ENCODE measurements around the gene SYT1.
"Not testable (repeated sequence)": the region's sequence is repeated elsewhere in the genome, so short reads cannot be mapped to it uniquely, and the experiment has no call there.

The SYT1 gene

DNA sequence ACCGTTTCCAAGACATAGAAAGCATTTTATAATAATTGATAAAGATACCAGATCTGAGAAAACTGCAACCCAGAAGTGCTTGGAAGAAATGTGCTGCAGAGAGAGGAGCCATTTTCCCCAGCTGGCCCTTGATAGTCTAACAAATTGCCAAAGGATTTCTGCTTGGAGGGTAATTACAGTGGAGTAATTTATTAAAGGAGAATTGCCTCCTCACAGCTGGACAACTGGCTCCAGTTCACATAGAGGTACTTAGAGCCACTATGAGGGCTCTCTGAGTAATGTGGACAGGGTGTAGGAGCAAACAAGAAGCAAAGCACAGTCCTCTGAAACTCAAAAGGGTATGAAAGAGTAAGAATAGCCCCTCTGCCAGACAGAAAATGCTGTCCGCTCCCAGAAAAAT lies 335.6 kb downstream of the SYT1 start:
- no peak for DNase-seq (ENCODE audit: low read depth in 2 of 3, low spot score in 1 of 3)

DNA sequence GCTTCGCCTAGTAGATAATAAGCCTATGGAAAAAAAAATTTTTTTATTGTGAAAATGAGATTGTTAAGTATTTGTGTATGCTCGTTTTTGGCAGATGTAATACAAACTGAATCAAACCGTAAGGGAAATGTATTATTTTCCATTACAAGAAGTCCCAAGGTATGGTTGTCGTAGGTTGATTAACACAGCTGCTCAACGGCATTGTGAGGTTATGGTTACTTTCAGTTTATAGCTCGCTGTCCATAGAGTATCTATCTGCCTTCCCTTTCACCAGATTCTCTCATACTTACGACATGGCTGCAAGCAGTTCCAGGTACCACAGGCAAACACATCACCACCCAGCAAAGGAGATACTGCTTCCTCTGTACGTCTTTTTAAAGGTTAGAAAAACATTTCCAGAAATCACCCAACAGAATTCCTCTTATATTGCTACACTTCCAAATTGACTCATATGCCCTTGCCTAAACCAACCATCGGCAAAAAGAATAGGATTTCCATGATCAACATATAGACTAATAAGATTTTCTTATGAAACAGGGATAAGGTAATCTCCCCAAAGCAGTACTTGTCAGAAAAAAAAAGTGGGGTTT lies 338.6 kb downstream of the SYT1 start:
- no peak for DNase-seq (ENCODE audit: low read depth in 2 of 3, low spot score in 1 of 3)

DNA sequence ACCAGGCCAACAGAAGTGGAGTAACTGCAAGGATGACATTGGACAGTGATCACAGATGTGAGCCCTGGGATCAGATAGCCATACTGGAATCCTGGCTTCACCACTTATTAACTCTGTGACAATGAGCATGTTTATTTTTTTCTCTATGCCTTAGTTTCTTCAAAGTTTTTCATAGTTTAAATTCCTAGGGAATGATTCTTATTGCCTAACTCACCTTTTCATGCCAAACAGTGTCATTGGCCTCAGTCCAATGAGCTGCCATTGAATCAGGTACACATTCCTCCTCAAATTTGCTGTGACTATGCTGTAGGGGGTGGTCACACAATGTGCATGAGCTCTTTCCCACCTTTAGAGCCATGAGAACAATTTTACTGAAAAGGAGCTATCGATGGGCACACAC lies 342.3 kb downstream of the SYT1 start:
- DNase-seq (ENCODE audit: low read depth in 2 of 3, low spot score in 1 of 3): no peak

DNA sequence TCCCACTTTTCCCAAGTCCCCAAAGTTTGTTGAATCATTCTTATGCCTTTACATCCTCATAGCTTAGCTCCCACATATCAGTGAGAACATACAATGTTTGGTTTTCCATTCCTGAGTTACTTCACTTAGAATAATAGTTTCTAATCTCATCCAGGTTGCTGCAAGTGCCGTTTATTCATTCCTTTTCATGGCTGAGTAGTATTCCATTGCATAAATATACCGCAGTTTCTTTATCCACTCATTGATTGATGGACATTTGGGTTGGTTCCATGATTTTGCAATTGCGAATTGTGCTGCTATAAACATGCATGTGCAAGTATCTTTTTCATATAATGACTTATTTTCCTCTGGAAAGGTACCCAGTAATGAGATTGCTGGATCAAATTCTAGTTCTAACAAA lies 345.8 kb downstream of the SYT1 start:
- DNase-seq (ENCODE audit: low read depth in 2 of 3, low spot score in 1 of 3): not testable (repeated sequence)

DNA sequence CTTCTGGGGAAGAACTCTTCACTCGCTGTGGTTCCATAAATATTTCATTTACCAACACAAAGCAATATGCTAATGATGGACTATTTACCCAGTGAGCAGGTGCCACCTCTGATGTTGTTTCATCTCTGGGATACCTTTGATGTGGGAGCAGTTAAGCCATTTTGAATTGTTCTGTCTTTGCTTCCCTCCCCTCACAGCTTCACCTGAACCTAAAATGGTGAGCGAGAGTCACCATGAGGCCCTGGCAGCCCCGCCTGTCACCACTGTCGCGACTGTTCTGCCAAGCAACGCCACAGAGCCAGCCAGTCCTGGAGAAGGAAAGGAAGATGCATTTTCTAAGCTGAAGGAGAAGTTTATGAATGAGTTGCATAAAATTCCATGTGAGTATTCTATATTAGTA lies 352.7 kb downstream of the SYT1 start:
- no peak for DNase-seq (ENCODE audit: low read depth in 2 of 3, low spot score in 1 of 3)

DNA sequence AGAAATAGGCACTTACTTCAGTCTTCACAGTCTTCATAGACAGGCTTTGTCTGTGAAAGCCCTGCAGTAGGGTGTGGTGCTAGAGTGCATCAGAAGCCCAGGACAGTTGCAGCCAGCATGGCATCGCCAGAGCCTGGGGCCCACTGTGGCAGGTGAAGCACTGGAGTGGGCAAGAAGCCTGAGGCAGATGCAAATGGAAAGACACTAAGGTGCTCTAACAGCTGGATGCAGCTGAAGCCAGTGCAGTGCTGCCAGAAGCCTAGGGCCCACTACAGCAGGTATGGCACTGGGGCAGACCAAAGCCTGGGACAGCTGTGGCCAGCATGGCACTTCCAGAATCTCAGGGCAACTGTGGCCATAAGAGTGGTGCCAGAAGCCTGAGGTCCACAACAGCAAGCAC lies 358.6 kb downstream of the SYT1 start:
- DNase-seq (ENCODE audit: low read depth in 2 of 3, low spot score in 1 of 3): no peak

DNA sequence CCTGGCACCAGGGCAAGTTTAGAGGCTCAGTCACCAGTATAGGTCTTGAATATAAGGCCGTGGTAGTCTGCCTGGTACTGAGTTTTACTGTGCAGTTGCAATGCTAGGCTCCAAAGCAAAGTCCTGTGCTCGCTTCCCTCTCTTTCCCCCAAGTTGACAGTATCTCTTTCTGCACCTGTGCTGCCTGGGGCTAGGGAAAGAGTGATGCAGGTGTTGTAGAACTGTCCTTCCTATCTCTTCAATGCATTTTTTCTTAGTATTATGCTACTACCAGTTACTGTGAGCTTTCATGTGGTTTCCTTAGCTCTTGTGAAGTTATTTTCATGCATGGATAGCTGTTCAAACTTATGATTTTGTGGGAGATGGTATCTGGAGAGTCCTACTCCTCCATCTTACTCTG lies 359.2 kb downstream of the SYT1 start:
- no peak for DNase-seq (ENCODE audit: low read depth in 2 of 3, low spot score in 1 of 3)

DNA sequence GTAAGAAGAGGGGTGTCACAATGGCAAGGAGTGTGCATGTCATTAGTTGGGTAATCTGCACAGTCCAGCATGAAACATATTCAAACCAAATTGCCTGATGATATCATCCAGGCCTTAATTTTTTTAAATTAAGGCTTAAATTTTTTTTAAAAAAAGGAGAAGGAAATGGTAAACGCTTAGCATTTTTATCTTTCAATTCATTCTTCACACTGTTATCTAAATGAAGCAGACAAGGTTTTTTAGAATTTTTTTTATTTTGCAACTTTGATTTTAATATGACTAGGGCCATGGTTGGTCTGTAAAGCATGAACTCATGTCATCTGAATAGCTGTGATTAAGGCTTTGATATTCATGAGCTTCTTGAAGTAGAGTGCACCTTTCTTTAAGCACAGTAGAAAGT lies 362.5 kb downstream of the SYT1 start:
- no peak for DNase-seq (ENCODE audit: low read depth in 2 of 3, low spot score in 1 of 3)

DNA sequence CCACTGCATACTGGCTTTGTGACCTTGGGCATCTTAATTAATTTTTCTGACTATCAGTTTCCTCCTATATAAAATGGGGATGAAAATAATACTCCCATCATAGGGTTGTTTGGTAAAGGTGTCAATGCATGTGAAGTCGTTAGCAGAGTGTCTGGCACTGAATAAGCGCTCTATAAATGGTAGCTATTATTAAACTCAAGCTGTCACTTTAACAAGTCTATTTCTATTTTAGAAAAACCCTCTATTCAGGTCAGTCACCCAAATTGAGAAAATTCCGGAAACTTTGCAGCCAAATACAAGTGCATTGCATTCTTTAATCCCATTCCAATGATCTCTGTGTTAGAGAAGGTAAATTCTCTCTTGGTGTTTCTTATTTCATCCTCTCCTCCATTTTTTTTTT lies 363.1 kb downstream of the SYT1 start:
- DNase-seq (ENCODE audit: low read depth in 2 of 3, low spot score in 1 of 3): no peak

DNA sequence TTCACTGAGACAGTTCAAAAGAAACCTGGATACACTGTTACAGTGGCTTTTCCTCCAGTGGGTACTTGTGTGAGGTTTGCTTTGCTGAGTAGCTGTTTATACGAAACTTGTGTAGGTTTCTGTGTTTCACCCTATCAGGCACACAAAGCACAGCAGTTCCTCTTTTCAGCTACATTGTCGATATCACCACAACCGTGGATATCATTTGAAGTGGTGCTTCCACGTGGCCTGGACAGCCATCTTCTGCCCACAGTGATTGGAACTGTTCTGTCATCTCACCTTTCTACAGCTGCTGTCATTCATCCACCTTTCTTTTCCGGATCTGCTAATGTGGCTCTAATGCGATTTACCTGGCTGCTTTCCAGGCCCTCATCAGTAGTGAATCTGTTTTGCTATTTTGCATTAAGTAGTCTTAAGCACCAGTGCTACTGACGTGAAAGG lies 368.8 kb downstream of the SYT1 start:
- DNase-seq (ENCODE audit: low read depth in 2 of 3, low spot score in 1 of 3): no peak

DNA sequence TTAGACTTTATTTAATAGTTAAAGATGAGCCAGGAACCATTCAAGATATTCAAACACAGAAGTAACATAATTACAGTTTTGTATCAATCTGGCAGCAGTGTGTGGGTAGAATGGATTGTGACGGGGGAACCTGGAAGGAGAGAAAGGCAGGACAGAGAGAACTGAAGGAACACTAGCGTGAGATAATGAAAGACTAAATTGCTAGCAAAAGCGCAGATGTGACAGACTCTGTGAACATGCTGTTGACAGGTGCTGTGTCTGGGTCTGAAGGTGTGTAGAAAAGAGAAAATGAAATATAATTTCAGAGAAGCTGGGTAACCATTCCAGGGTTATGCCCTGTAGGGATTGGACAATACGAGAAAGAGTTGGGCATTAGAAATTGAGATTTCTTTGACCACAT lies 372.3 kb downstream of the SYT1 start:
- no peak for DNase-seq (ENCODE audit: low read depth in 2 of 3, low spot score in 1 of 3)

DNA sequence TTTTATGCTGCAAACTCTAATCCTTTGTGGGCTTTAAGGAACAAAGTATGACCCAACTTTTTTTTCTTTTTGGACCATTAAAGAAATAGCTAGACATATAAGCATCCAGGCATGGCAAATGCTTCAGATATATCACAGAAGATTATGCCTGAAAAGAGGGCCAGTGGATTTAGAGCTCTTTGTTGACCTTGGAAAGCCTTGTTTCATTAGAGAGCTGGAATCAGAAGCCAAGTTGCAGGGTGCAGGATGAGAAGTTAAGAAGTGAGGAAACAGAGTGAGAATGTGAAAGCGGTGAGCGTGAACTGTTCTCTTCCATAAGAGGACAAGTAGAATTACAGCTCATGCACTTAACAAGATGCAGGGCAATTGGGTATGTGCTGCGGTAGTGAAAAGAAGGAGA lies 373.7 kb downstream of the SYT1 start:
- no peak for DNase-seq (ENCODE audit: low read depth in 2 of 3, low spot score in 1 of 3)

DNA sequence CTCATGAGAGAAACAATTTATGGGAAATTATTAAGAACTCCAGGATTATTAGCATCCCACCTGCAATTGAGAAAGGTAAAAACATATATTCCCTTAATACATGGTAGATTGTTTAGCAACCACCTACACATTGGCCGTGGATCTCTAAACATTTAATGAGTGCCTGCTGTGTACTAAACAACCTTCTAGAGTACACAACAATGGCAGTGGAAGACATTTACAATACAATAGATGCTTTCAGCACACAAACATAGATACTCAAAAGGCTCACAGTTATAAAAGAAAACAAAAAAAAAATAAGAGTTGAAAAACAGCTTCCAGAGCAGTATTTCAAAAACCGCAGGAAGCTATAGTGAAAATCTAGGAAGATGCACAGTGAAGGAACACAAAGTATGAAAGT lies 382.9 kb downstream of the SYT1 start:
- DNase-seq (ENCODE audit: low read depth in 2 of 3, low spot score in 1 of 3): no peak

DNA sequence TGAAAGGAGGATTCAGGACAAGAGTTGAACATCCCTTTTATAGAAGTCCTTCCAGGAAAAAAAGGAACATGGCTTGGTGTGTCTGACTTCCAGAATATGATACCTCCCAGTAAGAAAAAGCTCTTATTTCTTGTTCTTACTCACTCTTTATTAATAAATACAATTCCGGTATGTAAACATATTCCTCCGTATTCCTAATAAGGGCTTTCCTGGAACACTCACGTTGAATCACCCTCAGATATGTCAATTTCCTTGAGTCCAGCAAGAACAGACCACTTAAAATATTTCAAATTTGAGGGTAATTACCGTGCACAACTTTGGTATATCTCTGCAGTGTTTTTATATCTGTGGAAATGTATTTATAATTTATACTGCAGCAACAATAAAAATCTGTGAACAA lies 385.6 kb downstream of the SYT1 start:
- DNase-seq (ENCODE audit: low read depth in 2 of 3, low spot score in 1 of 3): no peak

DNA sequence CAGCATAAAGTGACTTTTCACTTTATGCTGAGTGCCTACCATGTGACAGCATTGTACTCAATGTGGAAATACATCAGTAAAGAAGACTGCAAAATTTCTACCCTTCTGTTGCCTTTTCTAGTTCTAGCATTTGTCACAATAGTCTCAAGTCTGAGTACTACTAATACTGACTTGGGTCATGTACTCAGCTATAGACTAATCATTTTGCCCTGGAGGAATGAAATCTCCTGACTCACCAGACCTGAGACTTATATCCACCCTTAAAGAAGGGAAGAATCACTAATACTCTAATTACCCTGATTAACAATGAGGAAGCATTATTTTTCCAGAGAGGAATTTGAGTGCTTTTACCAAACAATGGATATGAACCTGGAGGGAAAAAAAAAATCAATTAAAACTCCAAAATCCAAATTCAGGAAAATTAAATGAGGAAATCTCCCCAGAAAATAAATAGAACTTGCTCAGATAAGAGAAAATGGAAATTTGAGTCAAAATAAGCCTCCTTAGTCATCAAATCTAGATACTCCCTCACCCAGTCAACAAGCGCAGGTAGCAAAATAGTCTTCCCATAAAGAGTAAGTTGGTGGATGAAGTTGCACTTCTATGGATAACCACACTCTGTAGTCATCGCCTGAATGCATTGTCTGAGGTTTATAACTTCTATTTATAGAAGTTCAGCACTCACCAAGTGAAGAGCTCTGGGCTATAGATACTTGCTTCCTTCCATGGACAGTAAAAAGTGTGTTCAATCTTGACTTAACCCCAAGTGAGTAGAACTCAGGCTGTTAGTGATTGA lies 386.6 kb downstream of the SYT1 start:
- DNase-seq (ENCODE audit: low read depth in 2 of 3, low spot score in 1 of 3): no peak

DNA sequence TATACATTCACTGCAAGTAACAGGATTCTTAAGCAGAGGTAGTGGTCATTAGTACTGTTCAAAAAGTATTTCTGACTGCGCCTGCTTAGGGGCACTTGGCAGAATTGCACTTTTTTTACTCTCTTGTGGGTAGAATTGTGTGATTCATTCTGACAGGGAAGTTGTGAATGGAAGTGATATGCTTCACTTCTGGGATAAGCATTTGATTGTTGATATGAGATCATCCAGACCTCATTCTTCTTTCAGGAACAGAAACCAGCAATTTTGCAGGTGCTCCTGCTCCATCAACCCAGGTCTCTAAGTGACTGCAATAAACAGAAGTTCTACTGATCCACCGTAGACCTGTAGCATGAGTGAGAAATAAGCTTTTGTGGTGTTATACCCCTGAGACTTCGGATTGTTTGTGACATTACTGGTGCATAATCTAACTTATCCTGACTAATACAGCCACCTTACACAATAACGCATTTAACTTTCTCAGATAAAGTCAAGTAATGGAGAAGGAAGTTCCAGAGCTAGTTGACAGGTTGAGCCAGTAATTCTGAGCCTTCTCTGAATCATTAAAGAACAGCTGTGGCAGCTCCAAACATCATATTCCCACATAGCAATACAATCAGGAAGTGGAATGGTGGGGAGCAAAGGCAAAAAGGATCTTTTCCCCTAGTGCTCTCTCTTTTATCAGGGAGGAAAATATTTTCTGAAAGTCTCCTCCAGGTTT lies 387.9 kb downstream of the SYT1 start:
- no peak for DNase-seq (ENCODE audit: low read depth in 2 of 3, low spot score in 1 of 3)

DNA sequence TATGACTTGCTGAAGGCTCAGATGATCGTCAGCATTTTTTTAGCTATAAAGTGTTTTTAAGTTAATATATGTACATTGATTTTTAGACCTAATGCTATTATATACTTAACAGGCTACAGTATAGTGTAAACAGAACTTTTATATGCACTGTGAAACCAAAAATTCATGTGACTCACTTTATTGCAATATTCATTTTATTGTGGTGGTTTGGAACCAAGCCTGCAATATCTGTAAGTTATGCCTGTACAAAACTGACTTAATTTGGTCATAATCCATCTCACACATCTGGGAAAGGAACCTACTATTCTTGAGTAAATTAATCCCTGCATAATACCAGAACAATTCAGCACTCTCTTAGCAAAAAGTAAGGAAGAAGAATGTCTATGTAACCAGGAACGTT lies 390.7 kb downstream of the SYT1 start:
- DNase-seq (ENCODE audit: low read depth in 2 of 3, low spot score in 1 of 3): no peak

DNA sequence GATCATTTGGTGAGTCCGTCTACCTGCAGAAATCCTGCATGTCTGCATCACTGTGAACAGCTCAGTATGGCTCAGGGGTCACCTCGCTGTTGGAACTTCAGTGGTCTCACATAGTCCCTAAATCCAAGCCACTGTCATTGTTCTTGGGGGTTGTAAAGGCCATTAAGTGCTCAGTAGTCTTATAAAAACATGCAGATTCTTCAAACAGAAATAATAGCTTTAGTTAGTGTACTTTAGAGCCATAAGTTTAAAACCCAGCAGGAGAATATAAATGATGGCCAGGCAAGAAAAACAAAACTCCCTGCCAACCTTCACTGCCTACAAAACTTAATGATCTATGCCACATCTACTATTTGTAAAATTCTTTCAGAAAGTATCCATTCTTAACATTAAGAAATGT lies 396.3 kb downstream of the SYT1 start:
- DNase-seq (ENCODE audit: low read depth in 2 of 3, low spot score in 1 of 3): no peak

DNA sequence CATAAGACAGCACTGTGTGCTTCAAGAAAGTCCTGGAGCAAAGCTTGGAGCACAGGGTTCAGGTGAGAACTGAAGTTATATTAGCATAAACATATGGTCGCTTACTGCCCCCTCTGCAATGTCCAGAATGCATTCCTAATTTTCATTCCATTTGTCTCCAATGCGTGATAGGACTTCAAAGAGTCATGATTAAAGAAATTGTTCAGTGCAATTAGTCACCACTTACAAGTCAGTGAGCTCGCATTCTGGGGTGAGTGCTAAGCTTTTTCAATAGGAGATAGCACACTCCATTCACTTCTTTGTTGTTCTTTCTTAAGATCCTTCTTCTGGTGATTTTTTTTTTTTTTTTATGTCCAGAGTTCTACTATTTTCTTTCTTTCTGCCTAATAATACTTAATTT lies 398.4 kb downstream of the SYT1 start:
- no peak for DNase-seq (ENCODE audit: low read depth in 2 of 3, low spot score in 1 of 3)

DNA sequence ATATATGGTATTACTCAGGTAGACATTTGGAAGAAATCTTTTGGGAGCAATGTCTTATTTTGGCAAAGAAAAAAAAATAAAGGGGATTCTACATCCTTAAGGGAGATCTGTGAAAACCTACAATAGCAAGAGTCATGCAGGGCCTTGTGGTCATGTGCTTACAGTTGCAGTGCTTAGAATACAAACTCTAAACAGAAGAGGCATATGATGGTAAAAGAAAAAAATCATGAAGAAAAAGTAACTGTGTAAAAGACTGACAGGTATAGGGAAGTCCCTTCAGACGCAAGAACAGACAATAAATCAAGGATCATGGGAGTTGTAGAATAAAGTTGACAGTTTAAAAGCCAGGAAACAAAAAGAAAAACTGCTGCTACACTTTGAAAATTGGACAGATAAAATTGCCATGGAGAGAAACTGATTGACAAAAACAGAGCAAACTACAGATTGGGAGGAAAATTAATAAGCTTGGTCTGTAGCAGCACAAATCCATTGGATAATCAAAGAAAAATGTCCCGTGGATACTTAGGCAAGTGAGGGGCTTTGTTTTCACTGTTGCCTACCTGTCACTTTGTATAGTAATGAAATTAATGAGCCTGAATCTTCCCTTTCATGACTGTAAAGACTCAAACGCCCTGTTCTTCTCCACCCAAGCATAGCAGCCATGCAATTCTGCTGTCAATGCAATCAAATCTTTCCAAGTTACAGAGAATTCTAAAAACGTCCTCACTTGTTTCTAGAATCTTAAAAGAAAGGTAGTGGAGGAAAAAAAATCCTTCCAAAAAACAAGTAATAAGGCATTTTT lies 402.0 kb downstream of the SYT1 start:
- DNase-seq (ENCODE audit: low read depth in 2 of 3, low spot score in 1 of 3): no peak

DNA sequence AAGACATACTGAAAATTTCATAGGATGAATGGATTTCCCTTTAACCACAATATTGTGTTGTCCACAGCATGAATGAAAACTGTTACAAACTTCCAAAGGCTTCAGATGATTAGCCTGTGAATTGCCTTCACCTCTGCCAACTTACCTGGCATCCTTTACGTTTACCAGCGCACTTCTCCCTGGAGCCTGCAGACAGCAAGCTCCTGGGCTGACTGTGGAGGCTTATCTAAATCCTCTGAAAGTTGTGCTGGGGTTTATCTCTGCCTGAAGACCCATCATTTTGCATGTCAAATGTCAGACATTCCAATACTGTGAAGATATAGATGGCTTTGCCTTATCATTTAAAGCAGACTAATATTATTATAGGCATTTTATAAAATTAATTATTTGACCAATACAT lies 403.0 kb downstream of the SYT1 start:
- no peak for DNase-seq (ENCODE audit: low read depth in 2 of 3, low spot score in 1 of 3)

All from stimulated activated CD4-positive, alpha-beta T cell treated with anti-CD3 and anti-CD28 coated beads, Interleukin-12 subunit alpha, Interleukin-12 subunit beta, amount 100 ng/mL, for 48 hours (primary cell).